ENCODE data around the gene CXCL12. TPM values are rescaled to one million over a fixed set of nuclear protein-coding genes. Genes with fewer than 3 reads are reported as not detected.

The CXCL12 gene
- 130 TPM for total RNA-seq
- long read RNA-seq, transcript CXCL12-201 (3 exons, 1,857 nt): major isoform, 24 of 121 reads
- long read RNA-seq, transcript CXCL12-202 (4 exons, 470 nt): minor isoform, 18 of 121 reads
- long read RNA-seq, partial matches to known transcripts: 3 of 121 reads
- long read RNA-seq, other reads (novel, unspliced or antisense): 75 of 121 reads

DNA sequence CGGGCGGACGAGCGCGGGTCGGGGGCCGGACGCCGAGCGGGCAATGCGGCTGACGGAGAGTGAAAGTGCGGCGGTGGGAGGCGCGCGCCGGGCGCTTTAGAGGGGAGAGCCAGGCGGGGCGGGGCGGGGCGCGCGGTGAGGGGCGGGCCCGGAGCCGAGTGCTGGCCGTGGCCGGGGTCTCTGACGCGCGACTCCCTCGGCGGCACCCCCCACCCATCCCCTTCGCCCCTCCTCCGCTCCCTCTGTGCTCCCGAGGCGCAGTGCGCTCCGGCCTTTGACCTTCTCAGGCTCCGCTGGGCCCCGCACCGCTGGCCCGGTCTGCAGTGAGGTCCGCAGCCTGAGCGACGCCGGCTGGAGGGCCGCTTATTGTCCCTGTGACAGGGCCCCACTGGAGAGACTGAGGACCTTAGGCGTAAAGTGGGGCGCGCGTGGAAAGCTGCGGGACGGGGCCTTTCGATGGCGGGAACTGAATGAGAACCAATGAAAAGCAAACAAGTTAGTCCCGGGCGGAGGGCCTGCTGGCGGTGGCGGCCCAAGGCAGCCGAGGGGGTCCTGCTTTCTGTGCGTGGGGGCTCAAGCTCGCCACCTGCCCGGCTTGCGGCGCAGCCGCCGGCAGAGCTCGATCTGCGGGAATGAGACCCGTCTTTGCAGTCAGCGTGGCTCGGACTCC is at the start of gene CXCL12:
Gene CXCL12 (minus strand): TSS at position 72 of the 670 bp plus-strand sequence. CDS start 92 bp downstream, outside the sequence.
- peak within 1 kb of the TSS; percentile 80 for H3K27ac ChIP-seq (replicated peaks)
- peaks cover 75% of the 10 kb centered on the region for H3K4me1 ChIP-seq
- DNase-seq: peak; percentile 72
- TF ChIP-seq, protein P1, sequence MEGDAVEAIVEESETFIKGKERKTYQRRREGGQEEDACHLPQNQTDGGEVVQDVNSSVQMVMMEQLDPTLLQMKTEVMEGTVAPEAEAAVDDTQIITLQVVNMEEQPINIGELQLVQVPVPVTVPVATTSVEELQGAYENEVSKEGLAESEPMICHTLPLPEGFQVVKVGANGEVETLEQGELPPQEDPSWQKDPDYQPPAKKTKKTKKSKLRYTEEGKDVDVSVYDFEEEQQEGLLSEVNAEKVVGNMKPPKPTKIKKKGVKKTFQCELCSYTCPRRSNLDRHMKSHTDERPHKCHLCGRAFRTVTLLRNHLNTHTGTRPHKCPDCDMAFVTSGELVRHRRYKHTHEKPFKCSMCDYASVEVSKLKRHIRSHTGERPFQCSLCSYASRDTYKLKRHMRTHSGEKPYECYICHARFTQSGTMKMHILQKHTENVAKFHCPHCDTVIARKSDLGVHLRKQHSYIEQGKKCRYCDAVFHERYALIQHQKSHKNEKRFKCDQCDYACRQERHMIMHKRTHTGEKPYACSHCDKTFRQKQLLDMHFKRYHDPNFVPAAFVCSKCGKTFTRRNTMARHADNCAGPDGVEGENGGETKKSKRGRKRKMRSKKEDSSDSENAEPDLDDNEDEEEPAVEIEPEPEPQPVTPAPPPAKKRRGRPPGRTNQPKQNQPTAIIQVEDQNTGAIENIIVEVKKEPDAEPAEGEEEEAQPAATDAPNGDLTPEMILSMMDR (IDR thresholded peaks at IDR 0.05; ENCODE audit: borderline replicate concordance): no peak
- peaks cover 16% of the 10 kb centered on the region for H3K27me3 ChIP-seq (ENCODE audit: low read depth)
- no peaks in the 10 kb centered on the region for H3K36me3 ChIP-seq
- no peaks in the 10 kb centered on the region for H3K9me3 ChIP-seq (replicated peaks)
- peak within 1 kb of the TSS; percentile 93 for H3K4me3 ChIP-seq
- intact Hi-C loops (cut with micrococcal nuclease): loop anchor here (5.0 to 10.0 kb wide), 2 partner anchors 470 to 713 kb away; no protein-coding TSS in a partner anchor

DNA sequence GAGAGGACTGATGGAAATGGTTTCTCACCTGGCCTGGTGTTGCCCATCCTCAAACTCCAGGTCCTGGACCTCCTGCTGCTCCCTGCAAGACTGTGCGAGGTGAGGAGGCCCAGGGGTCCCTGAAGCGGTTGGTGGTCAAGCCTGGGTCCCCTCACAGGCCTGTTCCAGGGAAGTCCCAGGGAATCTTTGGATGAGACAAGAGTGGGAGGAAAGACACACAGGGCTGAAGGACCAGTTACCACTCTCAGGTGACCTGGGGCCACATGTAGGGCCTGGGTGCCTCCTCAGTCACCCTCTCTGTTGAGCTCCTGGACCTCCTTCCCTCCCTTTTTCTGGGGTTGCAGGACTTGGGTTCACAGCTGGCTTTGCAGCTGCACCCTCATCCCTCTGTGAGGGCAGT is 42.6 kb upstream of the CXCL12 start:
- intact Hi-C loops (cut with micrococcal nuclease): no loop called here
- TF ChIP-seq, protein P1 (IDR thresholded peaks at IDR 0.05; ENCODE audit: borderline replicate concordance): no peak
- no peak overlapping the region for H3K4me3 ChIP-seq
- no peak for DNase-seq
- H3K36me3 ChIP-seq: no peaks in the 10 kb centered on the region
- H3K27ac ChIP-seq (replicated peaks): no peak overlapping the region
- H3K4me1 ChIP-seq: no peaks in the 10 kb centered on the region
- peaks cover 40% of the 10 kb centered on the region for H3K9me3 ChIP-seq (replicated peaks)
- H3K27me3 ChIP-seq (ENCODE audit: low read depth): no peaks in the 10 kb centered on the region

DNA sequence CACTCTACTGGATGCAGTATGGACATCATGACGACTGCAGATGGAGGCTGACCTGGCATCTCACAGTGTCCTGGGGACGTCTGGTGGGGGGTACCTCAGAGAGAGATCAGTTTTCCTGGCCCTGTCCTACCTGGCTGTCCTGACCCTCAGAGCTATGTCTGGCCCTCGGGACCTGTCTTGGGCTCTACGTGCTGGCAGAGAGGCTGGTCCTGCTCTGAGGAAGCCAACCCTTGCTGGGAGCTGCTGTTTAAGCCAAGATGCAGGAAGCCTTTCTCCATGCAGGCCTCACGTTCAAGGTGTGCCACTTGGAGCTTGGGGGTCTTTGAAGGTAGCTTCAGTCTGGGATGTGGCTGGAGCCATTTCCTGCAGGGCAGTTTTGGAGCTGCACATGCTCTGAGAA is 42.1 kb upstream of the CXCL12 start:
- TF ChIP-seq, protein P1 (IDR thresholded peaks at IDR 0.05; ENCODE audit: borderline replicate concordance): no peak
- intact Hi-C loops (cut with micrococcal nuclease): no loop called here
- no peaks in the 10 kb centered on the region for H3K27me3 ChIP-seq (ENCODE audit: low read depth)
- no peak for DNase-seq
- no peaks in the 10 kb centered on the region for H3K36me3 ChIP-seq
- peaks cover 35% of the 10 kb centered on the region for H3K9me3 ChIP-seq (replicated peaks)
- H3K27ac ChIP-seq (replicated peaks): no peak overlapping the region
- no peaks in the 10 kb centered on the region for H3K4me1 ChIP-seq
- H3K4me3 ChIP-seq: no peak overlapping the region

DNA sequence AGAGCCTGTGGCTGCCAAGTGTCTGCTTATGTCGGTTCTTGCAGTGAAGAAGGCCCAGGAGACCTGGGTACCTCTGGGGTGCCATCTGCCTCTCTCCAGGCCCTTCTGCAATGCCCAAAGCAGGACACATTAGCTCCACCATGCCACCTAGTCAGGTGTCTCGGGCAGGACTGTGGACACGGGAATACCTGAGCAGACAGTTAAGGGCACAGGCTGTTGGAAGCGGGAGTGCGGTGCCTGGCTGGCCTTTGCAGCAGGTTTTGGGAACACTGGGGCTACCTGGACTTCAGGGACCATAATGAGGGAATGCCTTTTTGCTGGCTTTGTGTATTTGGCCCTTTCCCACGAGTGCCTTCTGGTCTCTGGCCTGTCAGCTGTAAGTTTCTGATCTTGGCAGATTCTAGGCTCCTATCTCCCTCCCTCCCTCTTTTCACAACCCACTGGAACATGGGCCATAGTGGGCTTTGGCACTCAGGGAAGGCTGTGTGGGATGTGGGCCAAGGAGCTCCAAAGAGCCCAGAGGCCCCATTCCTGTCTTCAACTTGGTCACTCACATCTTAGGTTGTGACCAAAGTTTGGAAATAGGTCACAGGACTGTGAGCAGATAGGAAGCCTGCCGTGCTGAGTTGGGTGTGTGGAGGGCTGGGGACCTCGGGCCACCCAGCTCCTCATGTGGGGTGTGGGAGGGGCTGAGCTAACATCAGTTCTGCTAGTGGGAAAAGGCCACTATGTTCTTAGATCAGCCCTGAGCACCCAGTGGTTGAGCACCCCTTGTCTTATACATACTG is 41.5 kb upstream of the CXCL12 start:
- H3K4me1 ChIP-seq: no peaks in the 10 kb centered on the region
- no peak overlapping the region for H3K4me3 ChIP-seq
- no peak for DNase-seq
- TF ChIP-seq, protein P1 (IDR thresholded peaks at IDR 0.05; ENCODE audit: borderline replicate concordance): no peak
- no peaks in the 10 kb centered on the region for H3K36me3 ChIP-seq
- H3K9me3 ChIP-seq (replicated peaks): peaks cover 29% of the 10 kb centered on the region
- intact Hi-C loops (cut with micrococcal nuclease): no loop called here
- no peaks in the 10 kb centered on the region for H3K27me3 ChIP-seq (ENCODE audit: low read depth)
- no peak overlapping the region for H3K27ac ChIP-seq (replicated peaks)

DNA sequence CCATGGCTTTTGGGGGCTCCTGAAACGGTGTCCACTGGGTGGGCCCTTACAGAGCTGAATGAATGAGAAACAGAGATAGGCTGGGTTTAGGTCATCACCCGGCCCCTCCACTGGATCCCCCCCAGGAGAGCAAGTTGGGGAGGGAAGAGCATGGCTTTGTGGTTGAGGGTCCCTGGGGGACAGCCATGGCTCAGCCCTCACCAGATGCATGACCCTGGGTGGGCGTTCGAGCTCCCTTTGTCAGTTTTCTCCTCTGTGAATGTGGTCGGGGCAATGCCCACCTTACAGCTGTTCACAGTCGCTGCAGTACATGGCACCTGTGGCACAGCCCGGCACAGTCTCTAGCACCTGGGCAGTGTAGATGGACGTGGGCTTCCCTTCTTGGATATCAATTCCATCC is 40.6 kb upstream of the CXCL12 start:
- H3K4me3 ChIP-seq: no peak overlapping the region
- TF ChIP-seq, protein P1 (IDR thresholded peaks at IDR 0.05; ENCODE audit: borderline replicate concordance): no peak
- H3K36me3 ChIP-seq: no peaks in the 10 kb centered on the region
- intact Hi-C loops (cut with micrococcal nuclease): no loop called here
- H3K27ac ChIP-seq (replicated peaks): no peak overlapping the region
- no peaks in the 10 kb centered on the region for H3K4me1 ChIP-seq
- no peaks in the 10 kb centered on the region for H3K27me3 ChIP-seq (ENCODE audit: low read depth)
- peaks cover 19% of the 10 kb centered on the region for H3K9me3 ChIP-seq (replicated peaks)
- no peak for DNase-seq
